Lower leg skin (tissue), 4 donors: ENCODE data around the gene NPLOC4. TPM values are rescaled to one million over a fixed set of nuclear protein-coding genes. Genes with fewer than 3 reads are reported as not detected.

Source experiments
- DNase-seq, 2 donors: peaks; one replicate each; pipeline ENCODE4 v3.0.0-alpha.2; 2019; ENCODE audit warnings: low spot score in 2 of 2
- H3K4me3 ChIP-seq: fragments of 200-600 bp; sonication (generic); 2 replicates; pipeline ENCODE4 v1.5.1; 2017; ENCODE audit warnings: mild to moderate bottlenecking, low read depth; ENCODE audit not compliant: poor library complexity, severe bottlenecking
- POLR2A ChIP-seq, 2 donors: fragments of 450-650 bp; IDR thresholded peaks; one replicate each; pipeline ENCODE4 v1.6.1; 2016 to 2017; ENCODE audit warnings: antibody characterized with exemption in 2 of 2, mild to moderate bottlenecking in 1 of 2, moderate library complexity in 1 of 2
- WGBS, 2 donors: methylation state at CpG; one replicate each; pipeline ENCODE4 v1.1.5; 2018; 5-methylcytosine and 5-hydroxymethylcytosine counted together
- intact Hi-C: fragments of 100-400 bp; cut with DNase I; formaldehyde crosslinking; loops from one replicate; pipeline ENCODE4 v1.15.0; 2023; ENCODE audit warnings: low total_unique reads
- total RNA-seq, 4 donors: library from RNA; depleted of rRNA; stranded (reverse); fragments of >200 nt; gene quantifications; one replicate each; pipeline ENCODE4 v1.1.0, GENCODE V29; 2016
- TF ChIP-seq, protein P1 (sequence below), 3 donors: fragments of 450-650 bp; IDR thresholded peaks; one replicate each; pipeline ENCODE4 v1.5.1; 2016; ENCODE audit warnings: antibody characterized with exemption in 3 of 3, mild to moderate bottlenecking in 3 of 3, moderate library complexity in 2 of 3

NPLOC4 gene
- total RNA-seq, 4 donors from 2014 or later = 49.3 to 78.7 (median 67.8) TPM

DNA sequence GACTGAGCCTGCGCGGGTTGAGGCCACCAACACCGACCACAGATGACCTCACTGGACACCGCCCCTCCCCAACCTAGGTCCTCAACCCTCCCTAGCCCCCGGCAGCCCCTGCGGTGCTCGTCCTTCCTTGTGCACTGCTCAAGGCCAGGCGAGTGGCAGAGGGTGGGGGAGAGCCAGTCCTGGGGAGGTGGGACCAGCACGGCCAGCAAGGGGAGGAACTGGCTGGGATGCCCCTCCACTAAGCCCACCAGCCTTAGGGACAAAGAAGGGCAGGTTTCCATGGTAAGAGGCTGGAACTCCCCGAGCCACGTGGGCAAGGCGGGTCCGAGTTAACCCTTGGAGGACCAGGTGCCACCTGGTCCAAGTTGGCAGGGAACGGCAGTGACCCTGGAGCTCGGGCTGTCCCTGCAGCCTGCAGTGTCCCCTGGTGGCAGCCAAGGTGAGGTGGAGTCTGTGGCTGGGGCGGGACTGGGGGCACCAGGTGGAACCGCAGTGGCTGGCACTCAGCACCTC is 99.5 kb downstream of the NPLOC4 start:
- intact Hi-C loops = no loop called here
- H3K4me3 ChIP-seq = no peak overlapping the region
- DNase-seq = no peak
- 20 to 24% methylated on average over 9 to 15 of the region's 17 CpGs for WGBS, 2 donors
- TF ChIP-seq POLR2A (IDR thresholded peaks at IDR 0.05) = no peak
- TF ChIP-seq, protein P1, sequence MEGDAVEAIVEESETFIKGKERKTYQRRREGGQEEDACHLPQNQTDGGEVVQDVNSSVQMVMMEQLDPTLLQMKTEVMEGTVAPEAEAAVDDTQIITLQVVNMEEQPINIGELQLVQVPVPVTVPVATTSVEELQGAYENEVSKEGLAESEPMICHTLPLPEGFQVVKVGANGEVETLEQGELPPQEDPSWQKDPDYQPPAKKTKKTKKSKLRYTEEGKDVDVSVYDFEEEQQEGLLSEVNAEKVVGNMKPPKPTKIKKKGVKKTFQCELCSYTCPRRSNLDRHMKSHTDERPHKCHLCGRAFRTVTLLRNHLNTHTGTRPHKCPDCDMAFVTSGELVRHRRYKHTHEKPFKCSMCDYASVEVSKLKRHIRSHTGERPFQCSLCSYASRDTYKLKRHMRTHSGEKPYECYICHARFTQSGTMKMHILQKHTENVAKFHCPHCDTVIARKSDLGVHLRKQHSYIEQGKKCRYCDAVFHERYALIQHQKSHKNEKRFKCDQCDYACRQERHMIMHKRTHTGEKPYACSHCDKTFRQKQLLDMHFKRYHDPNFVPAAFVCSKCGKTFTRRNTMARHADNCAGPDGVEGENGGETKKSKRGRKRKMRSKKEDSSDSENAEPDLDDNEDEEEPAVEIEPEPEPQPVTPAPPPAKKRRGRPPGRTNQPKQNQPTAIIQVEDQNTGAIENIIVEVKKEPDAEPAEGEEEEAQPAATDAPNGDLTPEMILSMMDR (IDR thresholded peaks at IDR 0.05) = no peak

DNA sequence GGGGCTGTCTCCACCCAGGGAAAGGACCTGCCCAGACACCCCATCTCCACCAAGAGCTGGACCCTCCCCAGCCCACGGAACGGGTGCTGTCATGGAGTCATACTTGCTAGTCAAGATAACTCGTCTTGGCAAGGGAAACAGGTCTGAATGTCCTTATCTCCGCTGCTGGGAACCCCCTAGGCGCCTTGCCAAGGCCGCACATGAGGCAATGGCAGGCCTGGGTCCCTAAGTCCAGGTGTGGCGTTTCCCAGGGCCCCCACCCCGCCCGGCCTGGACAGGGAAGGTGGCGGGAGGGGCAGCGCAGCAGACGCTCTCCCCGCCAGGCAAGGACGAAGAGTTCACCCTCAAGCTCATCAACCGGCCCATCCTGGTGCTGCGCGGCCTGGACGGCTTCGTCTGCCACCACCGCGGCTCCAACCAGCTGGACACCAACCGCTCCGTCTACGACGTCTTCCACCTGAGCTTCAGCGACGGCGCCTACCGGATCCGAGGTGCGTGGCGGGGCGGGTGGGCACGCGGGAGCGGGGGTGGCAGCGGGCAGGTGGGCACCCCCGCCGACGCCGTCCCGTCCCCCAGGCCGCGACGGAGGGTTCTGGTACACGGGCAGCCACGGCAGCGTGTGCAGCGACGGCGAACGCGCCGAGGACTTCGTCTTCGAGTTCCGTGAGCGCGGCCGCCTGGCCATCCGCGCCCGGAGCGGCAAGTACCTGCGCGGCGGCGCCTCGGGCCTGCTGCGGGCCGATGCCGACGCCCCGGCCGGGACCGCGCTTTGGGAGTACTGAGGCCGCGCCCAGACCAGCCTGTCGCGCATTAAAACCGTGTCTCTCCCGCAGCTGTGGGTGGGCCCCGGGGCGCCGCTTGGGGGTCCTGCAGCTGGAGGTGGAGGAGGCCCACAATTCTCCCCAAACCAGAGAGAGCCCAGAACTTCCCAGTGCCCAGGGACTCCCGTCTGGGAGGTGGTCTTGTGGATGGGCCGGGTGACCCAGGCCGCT is 100.3 kb downstream of the NPLOC4 start:
- no peak overlapping the region for H3K4me3 ChIP-seq
- 5 to 7% methylated on average over 16 to 68 of the region's 89 CpGs for WGBS, 2 donors

DNA sequence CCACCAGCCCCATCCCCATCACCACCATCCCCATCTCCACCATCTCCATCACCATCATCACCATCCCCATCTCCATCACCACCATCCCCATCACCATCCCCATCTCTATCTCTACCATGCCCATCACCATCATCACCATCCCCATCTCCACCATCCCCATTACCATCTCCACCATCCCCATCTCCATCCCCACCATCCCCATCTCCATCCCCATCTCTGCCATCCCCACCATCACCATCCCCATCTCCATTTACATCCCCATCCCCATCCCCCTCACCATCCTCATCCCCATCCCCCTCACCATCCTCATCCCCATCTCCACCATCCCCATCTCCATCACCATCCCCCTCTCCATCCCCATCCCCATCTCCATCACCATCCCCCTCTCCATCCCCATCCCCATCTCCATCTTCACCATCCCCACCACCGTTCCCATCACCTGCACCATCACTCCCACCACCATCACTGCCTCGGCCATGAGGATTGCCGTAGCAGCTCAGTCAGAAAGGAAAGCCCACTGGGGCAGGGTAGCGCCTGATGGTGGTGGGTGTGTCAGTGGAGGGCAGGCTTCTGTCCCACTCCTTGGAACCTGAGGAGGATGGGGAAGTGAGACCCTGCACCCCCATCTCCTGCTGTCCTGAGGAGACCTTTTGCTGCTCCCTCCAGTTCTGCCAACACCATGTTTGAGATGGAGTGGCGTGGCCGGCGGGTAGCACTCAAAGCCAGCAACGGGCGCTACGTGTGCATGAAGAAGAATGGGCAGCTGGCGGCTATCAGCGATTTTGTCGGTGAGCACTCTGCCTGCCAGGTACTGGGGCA is 101.2 kb downstream of the NPLOC4 start:
- WGBS, 2 donors = 43 to 85% methylated on average over 4 to 13 of the region's 13 CpGs
- TF ChIP-seq, protein P1 (IDR thresholded peaks at IDR 0.05) = no peak
- no peak for DNase-seq
- no peak overlapping the region for H3K4me3 ChIP-seq
- intact Hi-C loops = no loop called here

More for the DNA sequence above, 100.3 kb downstream of the NPLOC4 start:
- no peak for DNase-seq
- intact Hi-C loops = no loop called here
- no peak for TF ChIP-seq POLR2A (IDR thresholded peaks at IDR 0.05)
- TF ChIP-seq, protein P1 (IDR thresholded peaks at IDR 0.05) = no peak

DNA sequence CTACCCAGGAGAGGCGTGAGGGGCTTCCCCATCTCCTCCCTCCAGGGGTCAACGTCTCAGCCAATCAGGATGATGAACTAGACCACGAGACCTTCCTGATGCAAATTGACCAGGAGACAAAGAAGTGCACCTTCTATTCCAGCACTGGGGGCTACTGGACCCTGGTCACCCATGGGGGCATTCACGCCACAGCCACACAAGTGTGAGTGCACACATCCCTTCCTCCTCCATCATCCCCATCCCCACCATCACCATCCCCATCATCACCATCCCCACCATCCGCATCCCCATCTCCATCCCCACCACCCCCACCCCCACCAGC is 101.9 kb downstream of the NPLOC4 start:
- no peak for DNase-seq
- no peak overlapping the region for H3K4me3 ChIP-seq
- WGBS, 2 donors = 79 to 87% methylated on average over 5 of the region's 5 CpGs
- no peak for TF ChIP-seq POLR2A (IDR thresholded peaks at IDR 0.05)
- TF ChIP-seq, protein P1 (IDR thresholded peaks at IDR 0.05) = no peak
- intact Hi-C loops = no loop called here

DNA sequence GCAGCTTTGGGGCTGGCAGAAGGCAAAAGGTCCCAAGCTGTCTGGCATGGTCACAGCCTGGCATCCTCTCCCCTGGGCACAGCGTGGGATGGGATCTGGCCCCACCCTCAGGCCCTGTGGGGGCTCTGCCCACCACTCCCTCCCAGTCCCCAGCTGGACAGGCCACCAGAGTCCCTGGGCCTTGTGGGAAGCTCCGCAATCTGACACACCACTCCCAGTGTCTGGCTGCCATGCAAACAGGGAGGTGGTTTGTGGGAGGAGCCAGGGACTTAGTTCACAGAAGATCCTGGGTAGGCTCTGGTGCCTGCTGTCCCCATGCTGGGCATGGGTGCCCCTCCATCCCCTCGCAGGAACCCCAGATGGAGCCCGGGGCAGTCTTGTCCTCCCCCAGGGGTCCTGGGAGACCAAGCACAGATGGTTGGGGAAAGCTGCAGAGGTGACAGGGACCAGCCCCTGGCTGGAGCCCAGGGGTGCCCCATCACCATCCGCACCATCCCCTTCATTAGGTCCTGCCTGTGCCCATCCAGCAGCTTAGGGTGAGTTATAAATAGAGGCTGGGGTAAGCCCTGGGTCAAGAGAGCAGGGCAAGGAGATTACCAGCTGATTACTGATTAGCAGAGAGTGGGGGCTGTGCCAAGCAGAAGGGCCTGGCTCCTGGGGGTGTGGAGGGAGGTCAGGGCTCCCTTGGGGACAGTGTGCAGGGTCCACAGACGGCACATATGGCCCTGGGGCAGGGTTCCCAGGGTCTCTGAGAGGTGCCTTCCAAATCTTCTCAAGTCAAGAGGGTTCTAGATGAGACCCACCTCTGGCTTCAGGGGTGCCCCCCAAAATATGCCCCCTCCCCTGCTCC is 102.5 kb downstream of the NPLOC4 start:
- DNase-seq = no peak
- TF ChIP-seq POLR2A (IDR thresholded peaks at IDR 0.05) = no peak
- TF ChIP-seq, protein P1 (IDR thresholded peaks at IDR 0.05) = no peak
- WGBS, 2 donors = 45 to 57% methylated on average over 5 of the region's 6 CpGs
- no peak overlapping the region for H3K4me3 ChIP-seq
- intact Hi-C loops = no loop called here
